ENCODE results near the gene DDX5. TPM values are rescaled to one million over a fixed set of nuclear protein-coding genes. Genes with fewer than 3 reads are reported as not detected.

Gene DDX5
- total RNA-seq, 1 donor from 2014 or later = 758 TPM

DNA sequence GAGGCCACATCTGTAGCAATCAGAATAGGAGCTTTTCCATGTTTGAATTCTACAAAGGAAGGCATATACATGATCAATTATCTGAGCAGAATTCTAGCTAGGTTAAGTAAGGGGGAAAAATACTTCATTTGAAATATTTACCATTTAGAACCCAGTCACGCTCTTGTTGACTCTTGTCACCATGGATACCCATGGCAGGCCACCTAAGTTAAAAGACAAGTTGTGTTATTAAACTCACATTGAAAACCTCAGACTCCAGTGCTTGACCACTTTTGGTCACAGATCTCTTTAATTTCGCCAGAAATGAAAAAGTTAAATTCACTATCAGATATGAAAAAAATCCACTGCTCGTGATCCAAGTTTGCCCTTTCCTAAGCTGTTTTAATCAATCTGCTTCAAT is 4.1 kb downstream of the DDX5 start:
- Mint-ChIP-seq H3K27ac (peak overlapping the region; percentile 100), H3K27me3 (peaks cover 12% of the 10 kb centered on the region), H3K9me3 (no peaks in the 10 kb centered on the region), H3K4me1 (ENCODE audit: unreplicated experiment) (peaks cover 48% of the 10 kb centered on the region), H3K36me3 (peaks cover 67% of the 10 kb centered on the region), H3K4me3 (peak overlapping the region; percentile 14)
- TF ChIP-seq, protein P1, sequence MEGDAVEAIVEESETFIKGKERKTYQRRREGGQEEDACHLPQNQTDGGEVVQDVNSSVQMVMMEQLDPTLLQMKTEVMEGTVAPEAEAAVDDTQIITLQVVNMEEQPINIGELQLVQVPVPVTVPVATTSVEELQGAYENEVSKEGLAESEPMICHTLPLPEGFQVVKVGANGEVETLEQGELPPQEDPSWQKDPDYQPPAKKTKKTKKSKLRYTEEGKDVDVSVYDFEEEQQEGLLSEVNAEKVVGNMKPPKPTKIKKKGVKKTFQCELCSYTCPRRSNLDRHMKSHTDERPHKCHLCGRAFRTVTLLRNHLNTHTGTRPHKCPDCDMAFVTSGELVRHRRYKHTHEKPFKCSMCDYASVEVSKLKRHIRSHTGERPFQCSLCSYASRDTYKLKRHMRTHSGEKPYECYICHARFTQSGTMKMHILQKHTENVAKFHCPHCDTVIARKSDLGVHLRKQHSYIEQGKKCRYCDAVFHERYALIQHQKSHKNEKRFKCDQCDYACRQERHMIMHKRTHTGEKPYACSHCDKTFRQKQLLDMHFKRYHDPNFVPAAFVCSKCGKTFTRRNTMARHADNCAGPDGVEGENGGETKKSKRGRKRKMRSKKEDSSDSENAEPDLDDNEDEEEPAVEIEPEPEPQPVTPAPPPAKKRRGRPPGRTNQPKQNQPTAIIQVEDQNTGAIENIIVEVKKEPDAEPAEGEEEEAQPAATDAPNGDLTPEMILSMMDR (conservative IDR thresholded peaks at IDR 0.05) = no peak
- no peak for DNase-seq (ENCODE audit: extremely low spot score, unreplicated experiment)

DNA sequence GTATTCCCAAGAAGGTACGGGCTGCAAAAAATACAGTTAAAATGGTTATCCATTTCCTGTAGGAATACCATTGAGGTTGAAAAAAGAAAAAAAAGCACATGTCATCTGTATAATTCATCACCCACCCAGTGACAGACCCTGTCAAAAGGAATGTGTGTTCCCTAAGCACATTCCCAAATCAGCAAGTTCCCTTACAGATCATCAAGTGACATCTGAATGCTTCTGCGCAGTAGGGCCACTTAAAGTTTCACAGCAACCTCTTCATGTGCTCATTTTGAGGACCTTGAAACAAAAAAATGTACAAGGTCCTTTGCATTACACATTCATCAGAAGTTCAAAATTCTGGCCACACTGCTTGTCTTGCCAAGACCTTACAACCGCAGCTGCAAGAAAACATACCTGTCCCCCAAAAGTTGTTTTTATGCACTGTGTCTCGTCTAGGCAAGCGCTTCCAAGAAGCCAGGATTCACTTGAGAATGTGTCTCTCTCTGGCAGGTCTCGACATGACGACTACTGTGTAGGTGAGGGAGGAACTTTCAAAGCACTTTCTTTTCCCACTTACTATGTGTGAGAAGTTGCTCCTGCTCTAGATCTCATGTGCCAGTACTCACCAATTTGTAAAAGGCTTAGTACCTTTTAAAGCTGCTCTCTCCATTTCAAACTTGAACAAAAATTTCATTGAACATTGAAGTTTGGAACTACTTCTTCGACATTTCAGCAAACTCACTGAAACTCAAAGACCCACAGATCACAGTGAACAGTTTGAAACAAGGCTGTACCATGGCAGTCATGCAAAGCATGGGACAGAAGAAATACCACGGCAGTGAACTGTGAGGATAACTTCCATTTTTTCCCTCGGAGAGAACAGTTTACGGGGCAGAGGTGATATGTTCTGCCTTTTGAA is 5.0 kb downstream of the DDX5 start:
- TF ChIP-seq, protein P1 (conservative IDR thresholded peaks at IDR 0.05) = no peak
- no peak for DNase-seq (ENCODE audit: extremely low spot score, unreplicated experiment)
- H3K27me3 Mint-ChIP-seq = peaks cover 6% of the 10 kb centered on the region
- H3K4me1 Mint-ChIP-seq (ENCODE audit: unreplicated experiment) = peaks cover 51% of the 10 kb centered on the region
- peaks cover 67% of the 10 kb centered on the region for H3K36me3 Mint-ChIP-seq
- H3K27ac Mint-ChIP-seq = peak overlapping the region; percentile 100
- H3K4me3 Mint-ChIP-seq = peak overlapping the region; percentile 40
- no peaks in the 10 kb centered on the region for H3K9me3 Mint-ChIP-seq

DNA sequence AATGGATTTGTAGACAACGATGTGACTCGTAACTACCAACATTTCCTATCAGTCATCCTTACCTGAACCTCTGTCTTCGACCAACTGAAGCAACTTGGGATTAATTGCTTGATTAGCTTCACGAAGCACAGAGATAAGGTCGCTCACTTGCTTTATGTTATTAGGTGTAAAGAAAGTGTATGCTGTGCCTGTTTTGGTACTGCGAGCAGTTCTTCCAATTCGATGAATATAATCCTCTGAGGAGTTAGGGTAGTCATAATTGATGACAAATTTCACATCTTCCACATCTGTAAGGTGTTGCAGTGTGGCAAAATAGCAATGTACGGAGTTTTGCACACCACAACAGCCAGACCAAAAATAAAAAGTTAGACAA is 5.6 kb downstream of the DDX5 start:
- H3K27ac Mint-ChIP-seq = peak overlapping the region; percentile 100
- peak overlapping the region; percentile 40 for H3K4me3 Mint-ChIP-seq
- H3K4me1 Mint-ChIP-seq (ENCODE audit: unreplicated experiment) = peaks cover 55% of the 10 kb centered on the region
- DNase-seq (ENCODE audit: extremely low spot score, unreplicated experiment) = no peak
- TF ChIP-seq, protein P1 (conservative IDR thresholded peaks at IDR 0.05) = no peak
- peaks cover under 1% of the 10 kb centered on the region for H3K27me3 Mint-ChIP-seq
- peaks cover 60% of the 10 kb centered on the region for H3K36me3 Mint-ChIP-seq
- no peaks in the 10 kb centered on the region for H3K9me3 Mint-ChIP-seq

DNA sequence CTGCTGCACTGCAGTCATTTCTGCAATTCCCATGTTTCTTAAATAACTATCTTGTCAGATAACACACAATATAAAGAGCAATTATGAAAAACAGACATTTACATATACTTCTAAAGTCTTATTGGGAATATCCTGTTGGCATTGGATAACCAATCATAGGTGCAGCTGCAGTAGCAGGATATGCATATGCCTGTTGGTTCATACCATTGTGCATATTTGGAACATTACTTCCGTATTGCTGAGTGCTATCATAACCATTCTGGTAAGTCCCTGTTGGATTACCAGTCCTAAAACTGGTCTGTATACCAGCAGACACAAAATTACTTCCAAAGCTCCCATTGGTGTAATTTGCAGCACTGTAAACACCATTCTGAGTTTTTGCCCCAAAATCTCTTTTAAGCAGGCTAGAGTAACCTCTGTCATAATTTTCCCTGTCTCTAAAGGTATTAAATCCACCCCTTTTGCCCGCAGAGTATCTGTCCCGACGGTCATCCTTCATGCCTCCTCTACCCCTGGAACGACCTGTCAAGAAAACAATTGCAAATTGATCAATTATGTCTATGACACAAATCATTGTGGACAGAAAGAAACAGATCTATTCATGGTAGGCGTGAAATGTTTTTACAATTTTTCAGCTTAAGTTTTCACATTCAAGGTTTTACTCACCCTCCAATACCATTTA is 6.1 kb downstream of the DDX5 start:
- H3K9me3 Mint-ChIP-seq = no peaks in the 10 kb centered on the region
- H3K4me1 Mint-ChIP-seq (ENCODE audit: unreplicated experiment) = peaks cover 55% of the 10 kb centered on the region
- H3K36me3 Mint-ChIP-seq = peaks cover 56% of the 10 kb centered on the region
- no peaks in the 10 kb centered on the region for H3K27me3 Mint-ChIP-seq
- peak overlapping the region; percentile 100 for H3K27ac Mint-ChIP-seq
- no peak for DNase-seq (ENCODE audit: extremely low spot score, unreplicated experiment)
- TF ChIP-seq, protein P1 (conservative IDR thresholded peaks at IDR 0.05) = no peak
- H3K4me3 Mint-ChIP-seq = peak overlapping the region; percentile 40

DNA sequence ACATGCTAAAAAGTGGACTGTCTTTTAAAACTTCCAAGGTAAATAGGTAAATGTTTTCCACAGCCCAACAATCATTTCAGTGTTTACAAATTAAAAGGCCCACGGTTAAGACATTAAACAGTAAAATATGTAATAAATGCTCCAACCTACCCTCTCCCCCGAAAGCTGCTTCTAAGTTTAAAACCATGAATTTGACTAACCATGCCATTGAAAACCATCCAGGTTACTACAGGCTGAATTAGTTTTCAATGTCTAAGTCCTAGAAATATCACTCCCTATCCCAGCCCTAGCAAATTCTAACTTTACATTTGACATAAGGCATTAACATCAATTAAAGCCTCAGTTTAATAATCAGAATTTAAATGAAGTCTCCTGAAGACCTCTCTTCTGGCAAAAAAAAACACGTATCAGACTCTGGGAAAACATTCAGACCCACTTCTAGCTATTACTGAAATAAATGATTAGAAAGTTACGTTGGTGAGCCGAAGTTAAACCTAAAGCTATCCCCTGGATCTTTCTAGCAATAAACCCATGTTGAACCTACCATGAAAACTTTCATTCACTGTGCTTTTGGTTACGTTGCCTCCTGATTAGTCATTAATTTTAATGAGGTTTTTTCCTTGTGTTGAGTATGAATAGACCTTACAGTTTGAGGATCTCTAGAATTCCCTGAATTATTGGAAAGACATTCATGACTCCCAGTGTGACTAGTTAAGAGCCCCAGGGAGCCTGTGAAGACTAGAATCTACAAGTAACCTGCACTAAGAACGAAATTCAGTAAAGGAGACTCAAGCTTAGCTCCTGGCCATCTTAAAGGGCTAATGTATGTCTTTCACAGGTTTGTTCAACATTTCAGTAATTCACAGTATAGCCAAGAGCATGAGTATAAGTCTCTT is 7.5 kb downstream of the DDX5 start:
- peaks cover 52% of the 10 kb centered on the region for H3K36me3 Mint-ChIP-seq

More for the DNA sequence above, 7.5 kb downstream of the DDX5 start:
- DNase-seq (ENCODE audit: extremely low spot score, unreplicated experiment) = no peak
- no peaks in the 10 kb centered on the region for H3K27me3 Mint-ChIP-seq
- H3K27ac Mint-ChIP-seq = peak overlapping the region; percentile 100
- no peaks in the 10 kb centered on the region for H3K9me3 Mint-ChIP-seq
- peak overlapping the region; percentile 100 for H3K4me3 Mint-ChIP-seq
- TF ChIP-seq, protein P1 (conservative IDR thresholded peaks at IDR 0.05) = no peak
- H3K4me1 Mint-ChIP-seq (ENCODE audit: unreplicated experiment) = peaks cover 49% of the 10 kb centered on the region
